Muscle of leg (tissue), 16 donors: ENCODE data around the gene MYCN. TPM values are rescaled to one million over a fixed set of nuclear protein-coding genes. Genes with fewer than 3 reads are reported as not detected.

Source experiments
- DNase-seq: peaks from one replicate; pipeline ENCODE4 v3.0.0; 2013
- H3K27ac ChIP-seq: one replicate; pipeline ENCODE4 v1.5.1; 2013; ENCODE audit warnings: mild to moderate bottlenecking, low read length, control low read depth
- H3K27me3 ChIP-seq: one replicate; pipeline ENCODE4 v1.6.1; 2013; ENCODE audit warnings: low read length; ENCODE audit not compliant: control insufficient read depth, insufficient read depth
- H3K36me3 ChIP-seq: one replicate; pipeline ENCODE4 v1.6.1; 2013; ENCODE audit warnings: low read length; ENCODE audit not compliant: control insufficient read depth, insufficient read depth
- H3K4me1 ChIP-seq: one replicate; pipeline ENCODE4 v1.6.1; 2013; ENCODE audit warnings: low read length; ENCODE audit not compliant: control insufficient read depth, insufficient read depth
- H3K4me3 ChIP-seq: one replicate; pipeline ENCODE4 v1.5.1; 2013; ENCODE audit warnings: low read length, control low read depth
- H3K9me3 ChIP-seq: replicated peaks from 2 replicates; pipeline ENCODE4 v1.6.1; 2013; ENCODE audit warnings: low read depth, low read length; ENCODE audit not compliant: control insufficient read depth
- WGBS: methylation state at CpG from one replicate; pipeline ENCODE4 v1.1.5; 2013; ENCODE audit warnings: missing lambda C conversion rate; ENCODE audit not compliant: insufficient coverage; 5-methylcytosine and 5-hydroxymethylcytosine counted together
- long read RNA-seq, 11 donors: transcript quantifications; one replicate each; lab custom pipeline, GENCODE V29; 2026
- polyA plus RNA-seq, 8 donors: library from polyadenylated mRNA; unstranded; fragments of 120-200 nt; gene quantifications; one replicate each; pipeline versions ENCODE4 v1.2.1 to v1.2.3, GENCODE V29; 2013; ENCODE audit warnings: inconsistent platforms in 1 of 8, low replicate concordance in 1 of 8; ENCODE audit not compliant: insufficient read length in 8 of 8, insufficient read depth in 1 of 8
- total RNA-seq: library from RNA; stranded (reverse); fragments of 120-200 nt; gene quantifications from one replicate; pipeline ENCODE4 v1.2.4, GENCODE V29; 2013

Gene MYCN
- total RNA-seq (5.9 TPM), polyA plus RNA-seq (1 to 10 TPM; 5.5 to 9.2 (median 7.1) TPM)
- long read RNA-seq, donor 1 = 0 reads
- long read RNA-seq, donor 2 = 0 reads
- long read RNA-seq, donor 3, partial matches to known transcripts = 0 of 4 reads
- long read RNA-seq, donor 3, other reads (novel, unspliced or antisense) = 0 of 4 reads
- long read RNA-seq, donor 4 = 0 reads
- long read RNA-seq, donor 5, partial matches to known transcripts = 14 of 16 reads
- long read RNA-seq, donor 5, other reads (novel, unspliced or antisense) = 0 of 16 reads
- long read RNA-seq, donor 6, partial matches to known transcripts = 0 of 1 reads
- long read RNA-seq, donor 6, other reads (novel, unspliced or antisense) = 0 of 1 reads
- long read RNA-seq, donor 7, partial matches to known transcripts = 0 of 4 reads
- long read RNA-seq, donor 7, other reads (novel, unspliced or antisense) = 0 of 4 reads
- long read RNA-seq, donor 8, partial matches to known transcripts = 19 of 19 reads
- long read RNA-seq, donor 8, other reads (novel, unspliced or antisense) = 0 of 19 reads
- long read RNA-seq, donor 9 = 0 reads
- long read RNA-seq, donor 10, partial matches to known transcripts = 0 of 1 reads
- long read RNA-seq, donor 10, other reads (novel, unspliced or antisense) = 0 of 1 reads
- long read RNA-seq, donor 11, partial matches to known transcripts = 0 of 1 reads
- long read RNA-seq, donor 11, other reads (novel, unspliced or antisense) = 0 of 1 reads

DNA sequence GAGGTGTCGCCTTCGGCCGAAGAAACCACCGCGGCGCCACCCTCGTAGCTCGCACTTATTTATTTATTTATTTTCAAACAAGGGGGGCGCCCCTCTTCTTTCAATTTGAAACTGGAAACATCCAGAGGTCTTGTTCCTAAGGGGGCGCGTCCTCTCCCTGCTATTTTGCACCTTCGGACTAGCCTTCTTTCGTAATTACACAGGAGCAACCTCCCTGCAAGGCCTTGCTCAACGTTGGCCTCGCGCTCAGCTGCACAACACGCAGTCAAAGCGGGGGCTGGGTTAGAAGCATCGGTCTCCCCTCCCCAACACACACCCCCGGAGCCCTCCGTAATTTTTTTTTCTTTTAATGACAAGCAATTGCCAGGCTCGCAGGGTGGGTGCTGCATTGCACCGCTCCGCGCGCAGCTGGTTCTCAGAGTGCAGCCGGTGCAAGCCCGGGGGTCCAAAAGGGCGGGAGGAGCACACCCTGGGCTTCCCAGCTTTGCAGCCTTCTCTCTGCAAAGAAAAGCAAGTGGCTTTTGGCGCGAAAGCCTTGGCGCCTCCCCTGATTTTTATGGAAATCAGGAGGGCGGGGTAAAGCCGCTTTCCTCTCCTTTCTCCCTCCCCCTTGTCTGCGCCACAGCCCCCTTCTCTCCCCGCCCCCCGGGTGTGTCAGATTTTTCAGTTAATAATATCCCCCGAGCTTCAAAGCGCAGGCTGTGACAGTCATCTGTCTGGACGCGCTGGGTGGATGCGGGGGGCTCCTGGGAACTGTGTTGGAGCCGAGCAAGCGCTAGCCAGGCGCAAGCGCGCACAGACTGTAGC, at the start of gene MYCN:
Gene MYCN, plus strand, starts transcription at position 697 of the 807 bp plus-strand sequence. CDS start 1,515 bp downstream, outside the sequence.
- H3K4me1 ChIP-seq = peaks cover 39% of the 10 kb centered on the region
- H3K9me3 ChIP-seq = no peaks in the 10 kb centered on the region
- peaks cover 34% of the 10 kb centered on the region for H3K27me3 ChIP-seq
- H3K27ac ChIP-seq = peak within 1 kb of the TSS; percentile 51
- H3K36me3 ChIP-seq = no peaks in the 10 kb centered on the region
- WGBS = under 1% methylated on average over 42 of the region's 47 CpGs
- DNase-seq = peak; percentile 93
- peak within 1 kb of the TSS; percentile 76 for H3K4me3 ChIP-seq

DNA sequence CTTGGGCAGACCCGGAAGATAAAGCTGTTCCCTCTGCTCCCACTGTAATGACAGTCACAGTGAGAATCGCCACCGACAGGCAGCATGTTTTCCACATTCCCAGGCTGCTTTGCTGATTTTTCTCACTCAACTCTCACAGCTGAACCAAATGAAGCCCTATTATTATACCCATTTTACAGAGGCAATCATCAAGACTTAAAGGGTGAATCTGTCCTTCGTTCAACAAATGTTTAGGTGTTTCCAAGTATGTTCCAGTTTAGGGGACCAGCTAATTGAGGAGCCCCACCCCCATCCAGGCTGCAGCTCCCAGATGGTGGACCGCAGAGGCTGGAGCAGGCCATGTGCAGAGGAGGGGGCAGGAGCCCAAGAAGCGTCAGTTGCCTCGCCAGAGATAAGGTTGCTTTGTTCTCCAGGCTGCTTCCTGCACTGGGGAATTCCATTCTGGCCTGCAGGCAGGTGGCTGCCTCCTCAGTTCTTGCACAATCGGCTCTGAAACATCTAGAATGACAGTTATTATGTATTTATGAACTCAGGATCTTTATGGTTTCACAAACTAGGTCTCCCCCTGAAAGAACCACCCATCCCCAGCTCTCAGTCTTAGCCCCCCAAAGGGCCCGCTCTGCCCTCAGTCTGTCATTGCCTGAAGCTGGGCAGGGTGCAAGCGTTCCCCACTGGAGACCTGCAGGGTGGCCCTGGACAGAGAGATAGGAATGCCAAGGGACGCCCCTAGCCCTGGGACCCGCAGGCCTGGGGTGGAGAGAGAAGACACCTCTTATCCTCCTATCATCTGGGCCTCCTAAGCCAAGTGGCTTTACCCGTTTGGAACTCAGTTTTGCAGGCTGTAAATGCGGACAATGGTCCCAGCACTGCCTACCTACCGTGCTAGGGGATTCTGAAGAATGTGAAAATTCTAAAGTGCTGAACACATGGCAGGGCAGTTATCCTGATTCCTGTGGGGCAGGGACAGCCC, 49.1 kb upstream of the MYCN start:
- Histone ChIP-seq H3K4me1 (peaks cover 48% of the 10 kb centered on the region), H3K9me3 (no peaks in the 10 kb centered on the region), H3K4me3 (no peak overlapping the region), H3K27me3 (no peaks in the 10 kb centered on the region), H3K27ac (peak overlapping the region; percentile 71), H3K36me3 (no peaks in the 10 kb centered on the region)
- peak; percentile 40 for DNase-seq
- 59% methylated on average over 9 of the region's 15 CpGs for WGBS

- H3K4me3 ChIP-seq = no peak overlapping the region
- DNase-seq = peak; percentile 75
- H3K27ac ChIP-seq = no peak overlapping the region
- no peaks in the 10 kb centered on the region for H3K36me3 ChIP-seq
- peaks cover 6% of the 10 kb centered on the region for H3K9me3 ChIP-seq
- no peaks in the 10 kb centered on the region for H3K27me3 ChIP-seq
- peaks cover 46% of the 10 kb centered on the region for H3K4me1 ChIP-seq
- WGBS = no CpG with 5 or more reads among the region's 8 CpGs
Observed at GRCh38 chr2:15892151-15892880, 48.0 kb upstream of the MYCN start.

DNA sequence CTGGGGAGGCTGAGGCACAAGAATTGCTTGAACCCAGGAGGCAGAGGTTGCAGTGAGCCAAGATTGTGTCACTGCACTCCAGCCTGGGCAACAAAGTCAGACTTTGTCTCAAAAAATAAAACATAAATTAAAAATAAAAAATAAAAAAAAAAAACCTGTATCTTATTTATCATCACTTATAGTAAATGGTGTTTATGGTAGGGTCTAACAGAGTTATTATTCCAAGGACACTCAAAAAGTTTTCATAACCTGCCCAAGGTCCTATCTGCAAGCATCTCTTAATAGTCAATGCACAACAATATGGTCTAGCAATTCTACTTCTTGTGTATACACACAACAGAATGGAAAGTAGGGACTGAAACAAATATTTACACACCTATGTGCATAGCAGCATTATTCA, 47.3 kb upstream of the MYCN start:
- peaks cover 41% of the 10 kb centered on the region for H3K4me1 ChIP-seq
- no peak for DNase-seq
- H3K27me3 ChIP-seq = no peaks in the 10 kb centered on the region
- no peaks in the 10 kb centered on the region for H3K36me3 ChIP-seq
- H3K27ac ChIP-seq = no peak overlapping the region
- H3K9me3 ChIP-seq = peaks cover 11% of the 10 kb centered on the region
- H3K4me3 ChIP-seq = no peak overlapping the region

DNA sequence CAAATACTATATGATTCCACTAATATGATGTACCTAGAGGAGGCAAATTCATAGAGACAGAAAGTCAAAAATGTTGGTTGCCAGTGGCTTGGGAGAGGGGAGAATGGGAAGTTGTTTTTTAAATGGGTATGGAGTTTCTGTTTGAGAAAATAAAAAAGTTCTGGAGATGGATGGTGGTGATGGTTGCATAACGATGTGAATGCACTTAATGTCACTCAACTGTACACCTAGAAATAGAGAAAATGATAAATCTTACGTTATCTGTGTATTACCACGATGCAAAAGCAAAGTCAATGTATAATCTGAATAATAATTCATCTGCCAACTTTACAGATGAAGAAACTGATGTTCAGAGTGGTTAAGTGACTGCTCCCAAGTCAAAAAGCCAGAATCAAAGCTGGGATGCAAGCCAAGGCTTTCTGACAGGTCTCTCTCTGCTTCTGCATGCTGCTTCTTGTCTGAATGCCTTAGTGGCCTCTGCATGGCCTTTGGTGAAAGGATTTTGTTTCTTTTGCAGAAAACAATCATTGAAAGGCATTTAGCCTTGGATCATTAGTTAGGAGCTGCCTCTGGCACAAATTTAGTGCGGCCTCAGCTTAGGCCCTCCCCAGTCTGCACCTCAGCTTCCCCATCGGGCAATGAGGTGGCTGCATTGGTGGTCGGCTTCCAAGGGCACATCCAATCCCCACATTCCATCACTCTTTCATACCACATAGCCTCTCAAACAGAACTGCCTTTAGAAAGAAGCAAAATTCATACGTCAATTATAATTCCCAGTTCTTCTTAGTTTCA, 46.5 kb upstream of the MYCN start:
- H3K27ac ChIP-seq = no peak overlapping the region
- no peaks in the 10 kb centered on the region for H3K36me3 ChIP-seq
- WGBS = 65% methylated on average over 3 of the region's 7 CpGs
- peaks cover 34% of the 10 kb centered on the region for H3K4me1 ChIP-seq
- no peak for DNase-seq
- H3K4me3 ChIP-seq = no peak overlapping the region
- H3K27me3 ChIP-seq = no peaks in the 10 kb centered on the region
- H3K9me3 ChIP-seq = peaks cover 13% of the 10 kb centered on the region

GRCh38 chr2:15894481-15895144, 45.7 kb upstream of the MYCN start:
- H3K27ac ChIP-seq = no peak overlapping the region
- H3K4me3 ChIP-seq = no peak overlapping the region
- WGBS = 75% methylated on average over 1 of the region's 8 CpGs
- peaks cover 13% of the 10 kb centered on the region for H3K9me3 ChIP-seq
- no peaks in the 10 kb centered on the region for H3K27me3 ChIP-seq
- H3K4me1 ChIP-seq = peaks cover 27% of the 10 kb centered on the region
- DNase-seq = no peak
- H3K36me3 ChIP-seq = no peaks in the 10 kb centered on the region

- Histone ChIP-seq H3K27me3 (no peaks in the 10 kb centered on the region), H3K4me3 (no peak overlapping the region), H3K27ac (no peak overlapping the region), H3K4me1 (peaks cover 16% of the 10 kb centered on the region), H3K36me3 (no peaks in the 10 kb centered on the region), H3K9me3 (peaks cover 13% of the 10 kb centered on the region)
- no peak for DNase-seq
- WGBS = 18% methylated on average over 3 of the region's 7 CpGs
Observed at GRCh38 chr2:15895615-15896469, 44.5 kb upstream of the MYCN start.
